Measurements from ENCODE around the gene COX4I1.

DNA sequence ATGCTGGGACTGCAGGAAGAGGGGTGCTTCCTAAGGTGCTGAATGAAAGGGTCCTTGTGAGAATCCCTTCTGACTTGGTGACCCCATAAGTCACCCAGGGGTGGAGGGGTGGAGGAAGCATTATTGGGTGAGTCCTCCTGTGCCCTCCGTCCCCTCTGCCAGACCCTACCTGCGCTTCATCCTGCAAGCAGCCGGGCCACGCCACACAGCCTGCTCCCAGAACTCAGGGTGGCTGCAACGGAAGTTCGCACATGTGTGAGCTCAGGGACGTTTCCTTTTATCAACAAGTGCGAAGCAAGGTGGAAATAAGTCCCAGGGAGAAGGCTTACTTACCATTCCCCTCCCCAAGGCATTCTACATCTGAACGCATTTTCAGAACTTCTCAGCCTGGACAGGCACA lies 40.9 kb downstream of the COX4I1 start:
- TF ChIP-seq, protein P1, sequence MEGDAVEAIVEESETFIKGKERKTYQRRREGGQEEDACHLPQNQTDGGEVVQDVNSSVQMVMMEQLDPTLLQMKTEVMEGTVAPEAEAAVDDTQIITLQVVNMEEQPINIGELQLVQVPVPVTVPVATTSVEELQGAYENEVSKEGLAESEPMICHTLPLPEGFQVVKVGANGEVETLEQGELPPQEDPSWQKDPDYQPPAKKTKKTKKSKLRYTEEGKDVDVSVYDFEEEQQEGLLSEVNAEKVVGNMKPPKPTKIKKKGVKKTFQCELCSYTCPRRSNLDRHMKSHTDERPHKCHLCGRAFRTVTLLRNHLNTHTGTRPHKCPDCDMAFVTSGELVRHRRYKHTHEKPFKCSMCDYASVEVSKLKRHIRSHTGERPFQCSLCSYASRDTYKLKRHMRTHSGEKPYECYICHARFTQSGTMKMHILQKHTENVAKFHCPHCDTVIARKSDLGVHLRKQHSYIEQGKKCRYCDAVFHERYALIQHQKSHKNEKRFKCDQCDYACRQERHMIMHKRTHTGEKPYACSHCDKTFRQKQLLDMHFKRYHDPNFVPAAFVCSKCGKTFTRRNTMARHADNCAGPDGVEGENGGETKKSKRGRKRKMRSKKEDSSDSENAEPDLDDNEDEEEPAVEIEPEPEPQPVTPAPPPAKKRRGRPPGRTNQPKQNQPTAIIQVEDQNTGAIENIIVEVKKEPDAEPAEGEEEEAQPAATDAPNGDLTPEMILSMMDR (IDR thresholded peaks at IDR 0.05; ENCODE audit: control extremely low read depth in 1 of 3, insufficient read depth in 1 of 3, low read depth in 1 of 3, low read length in 3 of 3) = no peak
- TF ChIP-seq SIN3A (conservative IDR thresholded peaks at IDR 0.05 in 1 of 2, IDR thresholded peaks at IDR 0.05 in 1 of 2; ENCODE audit: low read depth in 1 of 2, low read length in 2 of 2) (no peak), CHD2 (IDR thresholded peaks at IDR 0.05; ENCODE audit: low read length) (no peak), TAF1 (IDR thresholded peaks at IDR 0.05; ENCODE audit: low read depth, low read length) (no peak), POLR2AphosphoS5 (IDR thresholded peaks at IDR 0.05; ENCODE audit: low read depth, low read length) (no peak), POLR2A (IDR thresholded peaks at IDR 0.05; ENCODE audit: control extremely low read depth in 1 of 2, low read depth in 2 of 2, low read length in 2 of 2) (no peak), HDAC6 (IDR thresholded peaks at IDR 0.05; ENCODE audit: low read depth, low read length) (no peak)
